Epithelial cell of esophagus (primary cell): ENCODE data around the gene C4A.
"Not testable (repeated sequence)": the region's sequence is repeated elsewhere in the genome, so short reads cannot be mapped to it uniquely, and the experiment has no call there.

Experiments
- DNase-seq: peaks from one replicate; pipeline ENCODE4 v3.0.0; 2010; ENCODE audit warnings: low read depth
- H3K4me3 ChIP-seq: 2 replicates; pipeline ENCODE4 v1.5.1; 2011; ENCODE audit warnings: mild to moderate bottlenecking, low read length, control low read depth
- CTCF ChIP-seq: IDR thresholded peaks from 2 replicates; pipeline ENCODE4 v1.5.1; 2011; ENCODE audit warnings: low read depth, mild to moderate bottlenecking, low read length, control low read depth, inconsistent platforms; ENCODE audit not compliant: insufficient read depth; ENCODE audit errors: missing control alignments

Gene C4A

GRCh38 chr6:31981744-31982143, at the start of gene C4A:
Gene C4A, plus strand, starts transcription at chr6:31982057. Its CDS starts 51 bp downstream, at chr6:31982108.
- DNase-seq, H3K4me3 ChIP-seq: not testable (repeated sequence)

GRCh38 chr6:31932137-31932536, 49.7 kb upstream of the C4A start:
- not testable (repeated sequence) for DNase-seq, H3K4me3 ChIP-seq

- DNase-seq: no peak
- no peak for TF ChIP-seq CTCF
- H3K4me3 ChIP-seq: no peak overlapping the region
These were observed 48.3 kb upstream of the C4A start for GRCh38 chr6:31933537-31933936.

- no peak for TF ChIP-seq CTCF
- no peak for DNase-seq
- H3K4me3 ChIP-seq: no peak overlapping the region
These were observed 46.8 kb upstream of the C4A start for GRCh38 chr6:31935021-31935420.

GRCh38 chr6:31935823-31936222, 46.0 kb upstream of the C4A start:
- no peak for TF ChIP-seq CTCF
- DNase-seq: no peak
- H3K4me3 ChIP-seq: no peak overlapping the region

- H3K4me3 ChIP-seq: no peak overlapping the region
- no peak for DNase-seq
- no peak for TF ChIP-seq CTCF
These were observed 41.6 kb upstream of the C4A start for GRCh38 chr6:31940256-31940664.

GRCh38 chr6:31943742-31944141, 38.1 kb upstream of the C4A start:
- no peak overlapping the region for H3K4me3 ChIP-seq
- no peak for TF ChIP-seq CTCF
- no peak for DNase-seq

GRCh38 chr6:31945154-31945506, 36.7 kb upstream of the C4A start:
- no peak overlapping the region for H3K4me3 ChIP-seq
- DNase-seq: no peak
- TF ChIP-seq CTCF: no peak
